Lower leg skin (tissue), 4 donors: ENCODE data around the gene SSRP1. TPM values are rescaled to one million over a fixed set of nuclear protein-coding genes. Genes with fewer than 3 reads are reported as not detected.

ENCODE experiments used
- DNase-seq, 2 donors: peaks; one replicate each; pipeline ENCODE4 v3.0.0-alpha.2; 2019; ENCODE audit warnings: low spot score in 2 of 2
- H3K4me3 ChIP-seq: fragments of 200-600 bp; sonication (generic); 2 replicates; pipeline ENCODE4 v1.5.1; 2017; ENCODE audit warnings: mild to moderate bottlenecking, low read depth; ENCODE audit not compliant: poor library complexity, severe bottlenecking
- CTCF ChIP-seq, 3 donors: fragments of 450-650 bp; IDR thresholded peaks; one replicate each; pipeline ENCODE4 v1.5.1; 2016; ENCODE audit warnings: antibody characterized with exemption in 3 of 3, mild to moderate bottlenecking in 3 of 3, moderate library complexity in 2 of 3
- POLR2A ChIP-seq, 2 donors: fragments of 450-650 bp; IDR thresholded peaks; one replicate each; pipeline ENCODE4 v1.6.1; 2016 to 2017; ENCODE audit warnings: antibody characterized with exemption in 2 of 2, mild to moderate bottlenecking in 1 of 2, moderate library complexity in 1 of 2
- WGBS, 2 donors: methylation state at CpG; one replicate each; pipeline ENCODE4 v1.1.5; 2018; 5-methylcytosine and 5-hydroxymethylcytosine counted together
- intact Hi-C: fragments of 100-400 bp; cut with DNase I; formaldehyde crosslinking; loops from one replicate; pipeline ENCODE4 v1.15.0; 2023; ENCODE audit warnings: low total_unique reads
- total RNA-seq, 4 donors: library from RNA; depleted of rRNA; stranded (reverse); fragments of >200 nt; gene quantifications; one replicate each; pipeline ENCODE4 v1.1.0, GENCODE V29; 2016

SSRP1 gene
- total RNA-seq, 4 donors from 2014 or later: 66.1 to 76.1 (median 74.6) TPM

GRCh38 chr11:57376095-57377090 is 40.7 kb upstream of the SSRP1 start:
- no peak for DNase-seq
- TF ChIP-seq POLR2A (IDR thresholded peaks at IDR 0.05) (no peak), CTCF (IDR thresholded peaks at IDR 0.05) (no peak)
- intact Hi-C loops: no loop called here
- H3K4me3 ChIP-seq: no peak overlapping the region
- WGBS, 2 donors: 62 to 63% methylated on average over 25 to 26 of the region's 26 CpGs

- WGBS, 2 donors: 63 to 71% methylated on average over 2 of the region's 2 CpGs
- intact Hi-C loops: no loop called here
- H3K4me3 ChIP-seq: no peak overlapping the region
- no peak for DNase-seq
- no peak for TF ChIP-seq CTCF (IDR thresholded peaks at IDR 0.05)
- TF ChIP-seq POLR2A (IDR thresholded peaks at IDR 0.05): no peak
Measured at GRCh38 chr11:57375490-57375889, 39.8 kb upstream of the SSRP1 start.

- 86 to 88% methylated on average over 3 of the region's 3 CpGs for WGBS, 2 donors
- TF ChIP-seq POLR2A (IDR thresholded peaks at IDR 0.05) (no peak), CTCF (IDR thresholded peaks at IDR 0.05) (no peak)
Measured at GRCh38 chr11:57374966-57375365, 39.3 kb upstream of the SSRP1 start.

GRCh38 chr11:57373146-57373545 is 37.5 kb upstream of the SSRP1 start:
- WGBS, 2 donors: 57 to 68% methylated on average over 3 of the region's 3 CpGs

More at GRCh38 chr11:57374966-57375365, 39.3 kb upstream of the SSRP1 start:
- H3K4me3 ChIP-seq: no peak overlapping the region
- intact Hi-C loops: no loop called here
- no peak for DNase-seq

GRCh38 chr11:57370941-57371340 is 35.2 kb upstream of the SSRP1 start:
- intact Hi-C loops: no loop called here
- H3K4me3 ChIP-seq: no peak overlapping the region
- TF ChIP-seq POLR2A (IDR thresholded peaks at IDR 0.05) (no peak), CTCF (IDR thresholded peaks at IDR 0.05) (no peak)
- no peak for DNase-seq

More at GRCh38 chr11:57373146-57373545, 37.5 kb upstream of the SSRP1 start:
- TF ChIP-seq POLR2A (IDR thresholded peaks at IDR 0.05): no peak
- no peak for TF ChIP-seq CTCF (IDR thresholded peaks at IDR 0.05)
- intact Hi-C loops: no loop called here
- no peak overlapping the region for H3K4me3 ChIP-seq
- DNase-seq: no peak
